ENCODE data around the gene SARDH.

The SARDH gene

DNA sequence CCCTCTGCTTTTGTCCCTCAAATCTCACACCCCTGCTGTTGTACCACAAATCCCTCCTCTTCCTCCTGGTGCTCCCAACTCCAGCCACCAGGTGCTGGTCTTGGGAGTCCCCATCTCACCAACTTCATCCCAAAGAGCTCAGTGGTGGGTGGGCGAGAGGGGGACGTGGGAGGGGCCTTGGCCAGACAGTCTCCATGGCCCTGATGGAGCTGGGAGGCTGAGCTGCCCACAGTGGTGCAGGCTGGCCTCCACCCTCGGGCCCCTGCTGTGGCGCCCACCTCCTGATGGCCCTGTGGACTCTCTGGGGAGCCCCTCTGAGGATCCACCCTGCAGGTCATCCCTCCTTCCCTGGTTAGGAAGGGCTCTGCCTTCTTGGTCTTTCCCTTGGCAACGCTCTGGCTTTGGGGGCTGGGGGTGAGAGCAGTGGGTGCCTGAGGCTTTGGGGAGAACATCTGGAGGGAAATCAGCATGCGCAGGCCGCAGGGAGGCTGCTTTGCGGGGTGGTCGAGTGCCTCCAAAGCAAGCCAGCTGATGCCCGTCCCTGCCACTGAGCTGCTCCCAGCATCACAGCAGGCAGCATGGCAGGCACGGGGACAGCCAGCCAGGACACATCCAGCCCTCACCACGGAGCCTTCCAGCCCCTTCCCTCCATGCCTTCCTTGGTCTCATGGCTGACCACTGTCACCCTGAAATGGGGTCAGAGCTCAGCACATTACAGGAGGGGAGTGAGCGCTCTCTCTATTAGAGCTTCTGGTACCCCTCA is 121.3 kb downstream of the SARDH start:
- DNase-seq = no peak

DNA sequence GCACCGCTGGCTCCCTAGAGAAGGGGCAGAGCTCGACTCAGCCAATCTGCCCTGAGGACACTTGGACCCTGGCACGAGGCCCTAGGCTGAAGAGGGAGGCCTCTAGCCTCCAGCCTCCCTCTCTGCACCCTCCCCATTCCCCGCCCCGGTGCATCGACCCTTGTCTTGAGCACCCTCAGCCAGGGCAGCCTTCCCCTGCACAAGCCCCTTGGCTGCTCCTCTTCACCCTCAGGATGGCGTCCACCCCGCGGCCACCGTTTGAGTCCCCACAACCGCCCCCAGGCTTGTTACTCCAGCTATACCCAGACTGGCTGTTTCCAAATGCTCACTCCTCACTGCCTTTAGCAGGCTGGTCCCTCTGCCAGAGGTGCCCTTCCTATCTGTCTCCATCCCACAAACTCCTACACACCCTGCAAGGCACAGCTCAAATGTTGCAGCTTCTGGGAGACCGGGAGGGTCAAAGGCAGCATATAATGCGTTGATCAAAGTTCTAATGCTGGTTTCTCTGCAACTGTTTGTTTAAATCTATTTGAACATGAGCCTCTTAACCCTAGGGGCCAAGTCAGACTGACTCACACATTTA is 122.5 kb downstream of the SARDH start:
- no peak for DNase-seq

DNA sequence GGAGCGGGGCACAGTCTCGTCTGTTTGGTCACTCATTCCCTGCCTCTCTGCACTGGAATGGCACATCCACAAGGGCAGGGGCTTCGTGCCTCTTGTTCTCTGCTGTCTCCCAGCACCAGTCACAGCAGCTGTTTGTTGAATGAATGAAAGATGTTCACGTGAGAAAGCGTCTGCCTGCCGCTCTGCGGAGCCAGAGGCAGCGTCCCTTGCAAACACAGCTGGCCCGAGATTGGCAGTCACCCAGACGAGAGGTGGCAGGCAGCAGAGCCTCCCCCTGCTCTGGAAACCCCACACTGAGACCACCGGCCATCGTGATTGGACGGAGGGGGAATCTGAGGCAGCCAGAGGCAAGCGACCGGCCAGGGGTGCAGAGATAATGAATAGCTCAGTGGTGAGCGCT is 123.0 kb downstream of the SARDH start:
- DNase-seq = no peak

DNA sequence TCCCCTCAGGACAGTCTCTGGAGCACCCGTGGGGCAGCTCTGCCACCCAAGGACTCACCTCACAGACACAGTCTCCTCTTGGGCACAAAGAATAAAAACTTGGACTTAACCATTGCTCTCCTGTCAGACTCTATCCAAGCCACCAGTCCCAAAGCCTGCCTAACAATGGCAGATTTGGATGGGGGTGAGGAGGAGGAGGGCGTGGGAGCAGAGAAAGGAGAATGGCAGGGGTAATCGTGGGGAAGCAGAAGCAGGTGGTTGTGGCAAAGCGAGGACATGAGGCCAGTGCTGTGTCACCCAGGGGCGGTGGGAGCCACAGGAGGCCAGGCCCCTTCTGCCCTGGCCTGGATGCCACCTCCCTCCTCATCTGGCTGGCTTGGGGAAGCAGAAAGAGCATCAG is 123.5 kb downstream of the SARDH start:
- DNase-seq = no peak

DNA sequence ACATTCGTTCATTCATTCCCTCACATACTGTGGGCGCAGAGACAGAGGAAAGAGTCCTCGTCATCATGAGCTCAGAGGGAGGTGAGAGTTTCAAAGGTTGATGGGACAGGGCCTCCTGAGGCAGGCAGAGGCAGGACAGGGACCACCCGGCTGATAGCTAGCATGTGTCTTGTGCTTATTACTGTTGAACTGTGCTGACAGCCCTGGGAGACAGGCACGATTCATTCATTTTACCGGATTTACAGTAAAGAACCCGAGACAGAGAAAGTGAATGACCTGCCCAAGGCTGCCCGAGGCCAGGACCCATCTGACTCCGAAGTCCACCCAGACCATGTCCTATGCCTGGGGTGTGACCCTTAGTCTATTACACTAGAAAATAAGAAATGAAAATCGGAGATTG is 124.1 kb downstream of the SARDH start:
- DNase-seq = no peak
